Right lobe of liver (tissue), 6 donors: ENCODE data around the gene CEP170B. TPM values are rescaled to one million over a fixed set of nuclear protein-coding genes. Genes with fewer than 3 reads are reported as not detected.

ENCODE experiments used
- ATAC-seq, 4 donors: fragments of 200-7000 bp; cut with Tn5 transposase; one replicate each; pipeline ENCODE4 v1.9.1; 2020; ENCODE audit warnings: mild to moderate bottlenecking in 4 of 4, moderate library complexity in 4 of 4
- DNase-seq, 3 donors: peaks; one replicate each; pipeline ENCODE4 v3.0.0-alpha.2; 2020
- H3K27ac ChIP-seq, 3 donors: fragments of 200-600 bp; one replicate each; pipeline ENCODE4 v1.8.0; 2022
- H3K27me3 ChIP-seq, 2 donors: fragments of 200-600 bp; one replicate each; pipeline ENCODE4 v1.8.0; 2022
- H3K36me3 ChIP-seq, 4 donors: fragments of 200-600 bp; sonication (generic) in 1 of 4; one replicate each; pipeline versions ENCODE4 v1.5.1 to v1.8.0; 2017 to 2022; ENCODE audit warnings: control low read depth in 1 of 4
- H3K4me1 ChIP-seq, 4 donors: fragments of 200-600 bp; sonication (generic) in 1 of 4; one replicate each; pipeline versions ENCODE4 v1.5.1 to v1.8.0; 2017 to 2022; ENCODE audit warnings: control low read depth in 1 of 4
- H3K4me3 ChIP-seq, 3 donors: fragments of 200-600 bp; one replicate each; pipeline ENCODE4 v1.8.0; 2022
- H3K9me3 ChIP-seq, 4 donors: fragments of 200-600 bp; sonication (generic) in 1 of 4; one replicate each; pipeline versions ENCODE4 v1.5.1 to v1.8.0; 2017 to 2022; ENCODE audit warnings: control low read depth in 1 of 4
- POLR2A ChIP-seq: fragments of 450-650 bp; IDR thresholded peaks from one replicate; pipeline ENCODE4 v1.6.1; 2017; ENCODE audit warnings: antibody characterized with exemption, mild to moderate bottlenecking
- WGBS: methylation state at CpG from one replicate; pipeline ENCODE4 v1.1.6; 2018; ENCODE audit warnings: low coverage, low lambda C conversion rate; ENCODE audit not compliant: insufficient coverage; ENCODE audit errors: missing lambda C conversion rate; 5-methylcytosine and 5-hydroxymethylcytosine counted together
- intact Hi-C, 2 donors: fragments of 100-400 bp; cut with DNase I; formaldehyde crosslinking; loops; one replicate each; pipeline versions ENCODE4 v1.11.2 to v1.14.1; 2022
- total RNA-seq, 6 experiments: library from RNA; depleted of rRNA in 2 of 6; stranded (reverse); fragments of >200 nt in 2 of 6; fragmentation: NEBNext Ultra II Directional in 3 of 6; extraction: Animal tissue kit (Norgen Biotek cat#: 25700) in 3 of 6; gene quantifications; one replicate each; pipeline versions ENCODE4 v1.1.0 to v1.2.4, GENCODE V29; 2016 to 2023
- TF ChIP-seq, protein P1 (sequence below), 4 donors: fragments of 200-600 bp in 3 of 4; fragments of 450-650 bp in 1 of 4; IDR thresholded peaks; one replicate each; pipeline versions ENCODE4 v1.5.1 to v1.8.0; 2016 to 2022; ENCODE audit warnings: antibody characterized with exemption in 4 of 4, mild to moderate bottlenecking in 2 of 4
- donor health status: DM: no; HTN: yes; CAD: no.
- donor health status: DM: no; HTN: no; CAD: no.
- donor health status: DM: no; HTN: no; CAD: no.
- donor health status: DM: no; HTN: yes; CAD: no.
- donor health status: DM: no; HTN: yes; CAD: no.

The CEP170B gene
- total RNA-seq, 6 experiments from 2014 or later = 13.2 to 22.4 (median 16.8) TPM

GRCh38 chr14:104879983-104880565, 15.0 kb downstream of the CEP170B start:
- ATAC-seq (no peak), DNase-seq (no peak)
- TF ChIP-seq, protein P1, sequence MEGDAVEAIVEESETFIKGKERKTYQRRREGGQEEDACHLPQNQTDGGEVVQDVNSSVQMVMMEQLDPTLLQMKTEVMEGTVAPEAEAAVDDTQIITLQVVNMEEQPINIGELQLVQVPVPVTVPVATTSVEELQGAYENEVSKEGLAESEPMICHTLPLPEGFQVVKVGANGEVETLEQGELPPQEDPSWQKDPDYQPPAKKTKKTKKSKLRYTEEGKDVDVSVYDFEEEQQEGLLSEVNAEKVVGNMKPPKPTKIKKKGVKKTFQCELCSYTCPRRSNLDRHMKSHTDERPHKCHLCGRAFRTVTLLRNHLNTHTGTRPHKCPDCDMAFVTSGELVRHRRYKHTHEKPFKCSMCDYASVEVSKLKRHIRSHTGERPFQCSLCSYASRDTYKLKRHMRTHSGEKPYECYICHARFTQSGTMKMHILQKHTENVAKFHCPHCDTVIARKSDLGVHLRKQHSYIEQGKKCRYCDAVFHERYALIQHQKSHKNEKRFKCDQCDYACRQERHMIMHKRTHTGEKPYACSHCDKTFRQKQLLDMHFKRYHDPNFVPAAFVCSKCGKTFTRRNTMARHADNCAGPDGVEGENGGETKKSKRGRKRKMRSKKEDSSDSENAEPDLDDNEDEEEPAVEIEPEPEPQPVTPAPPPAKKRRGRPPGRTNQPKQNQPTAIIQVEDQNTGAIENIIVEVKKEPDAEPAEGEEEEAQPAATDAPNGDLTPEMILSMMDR (IDR thresholded peaks at IDR 0.05) = no peak
- TF ChIP-seq POLR2A = no peak
- Histone ChIP-seq H3K4me3 (no peak overlapping the region), H3K27me3 (no peaks in the 10 kb centered on the region), H3K4me1 (peaks cover 0 to under 1% (median 0%) of the 10 kb centered on the region in 4 donors), H3K9me3 (no peaks in the 10 kb centered on the region), H3K36me3 (peaks cover 0 to 22% (median 0%) of the 10 kb centered on the region in 4 donors), H3K27ac (no peak overlapping the region)
- intact Hi-C loops = no loop called here
- 89% methylated on average over 5 of the region's 15 CpGs for WGBS

DNA sequence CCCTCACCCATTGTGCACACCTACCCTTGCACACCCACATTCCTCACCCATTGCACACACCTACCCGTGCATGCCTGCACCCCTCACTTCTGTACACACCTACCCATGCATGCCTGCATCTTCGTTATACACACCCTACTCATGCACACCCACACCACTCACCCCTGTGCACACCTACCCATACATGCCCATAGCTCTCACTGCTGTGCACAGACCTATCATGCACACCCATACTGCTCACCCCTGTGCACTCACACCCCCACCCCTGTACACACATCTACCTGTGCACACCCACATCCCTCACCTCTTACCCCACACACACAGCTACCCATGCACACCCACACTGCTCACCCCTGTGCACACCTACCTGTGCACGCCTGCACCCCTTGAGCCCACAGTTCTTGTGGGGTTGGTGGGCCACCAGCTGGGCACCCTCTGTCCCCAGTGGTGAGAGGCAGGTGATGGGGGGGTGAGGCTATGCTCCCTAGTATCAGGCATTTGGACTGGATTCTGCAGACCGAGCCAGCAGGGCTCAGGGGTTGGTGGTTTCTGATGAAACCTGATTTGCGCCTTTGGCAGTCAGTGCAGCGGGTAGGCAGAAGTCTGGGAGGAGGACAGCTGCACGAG, 15.6 kb downstream of the CEP170B start:
- ATAC-seq = no peak
- 90% methylated on average over 6 of the region's 7 CpGs for WGBS

GRCh38 chr14:104881369-104881979, 16.4 kb downstream of the CEP170B start:
- H3K36me3 ChIP-seq = peaks cover 0 to 25% (median 0%) of the 10 kb centered on the region in 4 donors
- no peaks in the 10 kb centered on the region for H3K9me3 ChIP-seq
- WGBS = no CpG with 5 or more reads among the region's 13 CpGs
- no peak for ATAC-seq
- H3K27ac ChIP-seq = no peak overlapping the region
- TF ChIP-seq POLR2A = no peak
- TF ChIP-seq, protein P1 (IDR thresholded peaks at IDR 0.05) = no peak
- intact Hi-C loops = no loop called here
- DNase-seq = peak in 2 of 3 donors; percentile 40 to 49
- H3K4me3 ChIP-seq = no peak overlapping the region
- H3K4me1 ChIP-seq = no peaks in the 10 kb centered on the region
- no peaks in the 10 kb centered on the region for H3K27me3 ChIP-seq

More for the DNA sequence above, 15.6 kb downstream of the CEP170B start:
- no peak for TF ChIP-seq POLR2A
- TF ChIP-seq, protein P1 (IDR thresholded peaks at IDR 0.05) = no peak
- DNase-seq = no peak
- H3K36me3 ChIP-seq = peaks cover 0 to 24% (median 0%) of the 10 kb centered on the region in 4 donors
- intact Hi-C loops = no loop called here
- no peaks in the 10 kb centered on the region for H3K9me3 ChIP-seq
- H3K4me1 ChIP-seq = no peaks in the 10 kb centered on the region
- H3K27ac ChIP-seq = no peak overlapping the region
- no peak overlapping the region for H3K4me3 ChIP-seq
- H3K27me3 ChIP-seq = no peaks in the 10 kb centered on the region

GRCh38 chr14:104882325-104882973, 17.4 kb downstream of the CEP170B start:
- DNase-seq (peak in 2 of 3 donors; percentile 28 to 46), ATAC-seq (peak; percentile 11 to 63 (median 39))
- H3K27ac ChIP-seq = no peak overlapping the region
- no peaks in the 10 kb centered on the region for H3K4me1 ChIP-seq
- WGBS = no CpG with 5 or more reads among the region's 13 CpGs
- peaks cover 0 to 31% (median 0%) of the 10 kb centered on the region in 4 donors for H3K36me3 ChIP-seq
- H3K27me3 ChIP-seq = no peaks in the 10 kb centered on the region
- intact Hi-C loops = no loop called here
- no peaks in the 10 kb centered on the region for H3K9me3 ChIP-seq
- no peak for TF ChIP-seq POLR2A
- TF ChIP-seq, protein P1 (IDR thresholded peaks at IDR 0.05) = no peak
- no peak overlapping the region for H3K4me3 ChIP-seq
